Measurements from ENCODE around the gene SSBP4.

The SSBP4 gene

DNA sequence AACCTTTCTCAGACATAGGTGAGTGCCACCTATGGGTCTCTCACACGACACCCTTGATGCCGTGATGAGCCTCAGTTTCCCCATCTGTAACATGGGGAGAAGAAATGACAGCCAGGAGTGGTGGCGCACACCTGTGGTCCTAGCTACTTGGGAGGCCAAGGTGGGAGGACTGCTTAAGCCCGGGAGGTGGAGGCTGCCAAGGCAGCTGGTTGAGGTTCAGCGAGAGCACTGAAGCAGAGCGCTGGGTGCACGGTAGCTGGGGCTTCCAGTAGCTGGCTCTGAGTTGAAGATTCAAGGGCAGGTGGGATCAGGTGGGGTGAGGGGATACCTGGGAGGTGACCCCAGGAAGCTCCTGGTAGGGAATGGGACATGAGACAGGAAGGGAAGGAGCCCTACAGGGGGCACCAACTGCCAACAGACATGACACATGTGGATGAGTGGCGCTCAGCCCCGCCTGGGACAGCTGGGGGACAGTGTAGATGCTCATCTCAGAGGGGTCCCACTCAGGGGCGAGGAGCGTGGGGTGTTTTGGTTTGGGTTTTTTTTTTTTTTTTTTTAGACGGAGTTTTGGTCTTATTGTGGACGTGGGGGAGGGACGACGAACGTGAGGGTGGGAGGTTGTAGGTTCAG lies 6.5 kb upstream of the SSBP4 start:
- TF ChIP-seq ZFX (IDR thresholded peaks at IDR 0.05; ENCODE audit: borderline replicate concordance) (no peak), CTCF (IDR thresholded peaks at IDR 0.05) (no peak; the same call in 1 of the 2 replicates)

GRCh38 chr19:18414504-18415177 lies 4.6 kb upstream of the SSBP4 start:
- no peak for TF ChIP-seq CTCF (IDR thresholded peaks at IDR 0.05)
- no peak for TF ChIP-seq ZFX (IDR thresholded peaks at IDR 0.05; ENCODE audit: borderline replicate concordance)
- H3K27ac ChIP-seq = no peak overlapping the region

More for the DNA sequence above, 6.5 kb upstream of the SSBP4 start:
- no peak overlapping the region for H3K27ac ChIP-seq

DNA sequence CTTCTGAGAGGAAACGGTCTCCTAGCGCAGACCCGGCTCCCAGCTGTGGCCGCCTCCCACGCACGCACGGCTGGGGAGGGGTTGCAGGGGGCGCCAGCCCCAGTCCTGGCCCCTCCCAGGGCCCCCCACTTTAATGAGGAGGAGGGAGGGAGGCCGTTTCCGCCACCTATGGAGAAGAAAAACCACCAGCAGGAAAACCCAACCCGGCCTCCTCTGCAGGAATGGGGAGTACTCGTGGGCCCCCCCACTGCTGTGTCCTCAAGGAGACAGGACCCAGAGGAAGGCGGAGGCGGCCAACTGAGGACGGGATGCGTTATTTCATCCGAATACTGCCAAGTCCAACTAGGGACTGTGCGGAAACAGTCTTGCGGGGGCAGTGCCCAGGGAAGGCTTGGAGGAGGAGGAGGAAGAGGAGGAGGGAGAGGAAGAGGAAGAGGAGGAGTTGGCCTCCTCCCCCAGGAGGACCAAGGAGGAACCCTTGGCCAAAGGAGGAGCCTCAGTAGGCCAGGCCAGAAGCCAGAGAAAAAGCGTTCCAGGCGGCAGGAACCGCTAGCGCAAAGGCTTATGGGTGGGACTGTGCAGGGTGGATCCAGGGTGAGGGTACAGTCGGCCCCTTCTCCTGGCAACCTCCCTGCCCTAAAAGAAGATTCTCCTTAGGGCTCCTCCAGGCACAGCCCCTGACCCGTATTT lies 3.9 kb upstream of the SSBP4 start:
- H3K27ac ChIP-seq = no peak overlapping the region
- TF ChIP-seq CTCF (IDR thresholded peaks at IDR 0.05) (no peak), ZFX (IDR thresholded peaks at IDR 0.05; ENCODE audit: borderline replicate concordance) (no peak)

GRCh38 chr19:18416778-18417249 lies 2.4 kb upstream of the SSBP4 start:
- peak overlapping the region; percentile 90 for H3K27ac ChIP-seq
- TF ChIP-seq CTCF (IDR thresholded peaks at IDR 0.05) (no peak), ZFX (IDR thresholded peaks at IDR 0.05; ENCODE audit: borderline replicate concordance) (no peak)

DNA sequence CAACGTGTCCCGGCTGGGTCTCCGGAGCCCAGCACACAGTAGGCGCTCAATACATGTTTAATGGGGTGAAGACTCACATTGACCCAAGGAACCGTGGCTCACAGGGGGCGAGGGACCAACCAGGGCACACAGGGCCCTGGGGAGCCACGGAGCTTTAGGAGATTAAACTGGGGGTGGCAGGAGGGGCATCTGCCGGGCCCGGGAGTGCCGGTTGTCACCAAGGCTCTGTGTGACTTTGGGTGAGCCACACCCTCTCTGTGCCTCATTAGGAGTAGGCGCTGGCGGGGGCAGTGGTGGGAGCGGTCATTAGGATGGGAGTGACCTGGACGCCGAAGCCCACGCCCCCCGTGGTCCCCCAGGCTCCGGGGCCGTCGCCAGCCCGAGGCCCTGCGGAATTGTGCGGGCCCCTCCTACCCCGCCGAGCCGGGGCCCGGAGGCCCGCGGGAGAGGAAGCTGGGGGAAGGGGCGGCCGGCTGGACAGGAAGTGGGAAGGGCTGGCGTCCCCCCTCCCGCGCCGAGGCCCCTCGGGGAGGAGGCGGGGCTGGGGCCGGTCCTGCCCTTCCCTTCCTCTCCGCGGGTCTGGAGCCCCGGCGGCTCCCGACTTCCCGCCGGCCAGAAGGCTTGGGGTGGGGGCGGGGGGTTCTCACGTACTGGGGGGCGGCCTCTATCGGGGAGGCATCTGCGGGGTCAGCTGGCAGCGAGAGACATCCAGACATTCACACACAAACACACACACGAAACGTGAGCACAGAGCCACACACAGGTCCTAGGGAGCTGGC lies 1.8 kb upstream of the SSBP4 start:
- peak overlapping the region; percentile 90 for H3K27ac ChIP-seq
- TF ChIP-seq CTCF (IDR thresholded peaks at IDR 0.05) = no peak
- no peak for TF ChIP-seq ZFX (IDR thresholded peaks at IDR 0.05; ENCODE audit: borderline replicate concordance)

DNA sequence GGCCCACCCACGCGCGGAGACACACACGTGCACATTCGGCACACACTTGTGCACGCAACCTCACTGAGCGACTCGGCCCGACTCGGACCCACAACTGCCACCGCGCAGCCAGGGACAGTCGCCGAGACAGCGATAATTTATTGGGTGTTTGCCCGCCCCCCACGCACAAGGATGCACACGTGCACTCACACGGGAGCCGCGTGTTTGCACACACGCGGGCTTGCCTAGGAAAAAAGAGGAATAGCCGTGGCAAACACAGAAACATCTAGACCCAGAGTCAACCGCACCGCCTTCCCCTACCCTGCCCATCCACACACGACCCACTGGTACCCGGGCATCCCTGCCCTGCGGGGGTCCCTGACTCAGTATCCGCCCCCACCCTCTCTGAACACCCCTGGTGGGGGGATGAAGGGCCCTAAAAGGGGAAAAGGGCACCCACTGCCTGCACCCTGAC lies 1.1 kb upstream of the SSBP4 start:
- no peak for TF ChIP-seq CTCF (IDR thresholded peaks at IDR 0.05)
- TF ChIP-seq ZFX (IDR thresholded peaks at IDR 0.05; ENCODE audit: borderline replicate concordance) = no peak
- H3K27ac ChIP-seq = peak overlapping the region; percentile 90
